H1 (cell line): ENCODE measurements around the gene F10. TPM values are rescaled to one million over a fixed set of nuclear protein-coding genes. Genes with fewer than 3 reads are reported as not detected.

Experiments used
- GTF2F1 ChIP-seq: IDR thresholded peaks from 2 replicates; pipeline ENCODE4 v1.6.1; 2012; ENCODE audit warnings: low read depth, low read length, improper control_type of control experiment, borderline replicate concordance
- MAX ChIP-seq: IDR thresholded peaks from 2 replicates; pipeline ENCODE4 v1.6.1; 2012; ENCODE audit warnings: inconsistent platforms
- SIX5 ChIP-seq: IDR thresholded peaks from 2 replicates; pipeline ENCODE4 v1.6.1; 2011; ENCODE audit warnings: mild to moderate bottlenecking, low read depth, low read length
- polyA plus RNA-seq, 7 experiments: library from polyadenylated mRNA; depleted of rRNA in 3 of 7; stranded (reverse) in 5 of 7; unstranded in 2 of 7; fragments of >200 nt in 5 of 7; fragments of 200-250 nt in 2 of 7; gene quantifications; 1 replicate in 5 of 7; 2 replicates in 1 of 7; 4 replicates in 1 of 7; pipeline versions ENCODE4 v1.2.1 to v1.2.3, GENCODE V29; 2011 to 2013; ENCODE audit warnings: missing spikeins in 2 of 7, mixed read lengths in 2 of 7
- total RNA-seq: library from RNA; stranded (reverse); fragmentation: NEBNext Ultra II Directional; extraction: Animal tissue kit (Norgen Biotek cat#: 25700); gene quantifications from 2 replicates; pipeline ENCODE4 v1.2.1, GENCODE V29; 2021

The F10 gene
- total and polyA plus RNA-seq, 2 of the 8 experiments (the other 6 are each of a cell fraction or from before 2014, with no cell fraction given), result 2.0 to 4.2 TPM

- TF ChIP-seq MAX, result no peak
- no peak for TF ChIP-seq SIX5
- no peak for TF ChIP-seq GTF2F1
Measured at GRCh38 chr13:113073942-113074341, 48.7 kb upstream of the F10 start (continued).
